Measurements from ENCODE around the gene ABI3BP.

Gene ABI3BP

GRCh38 chr3:100877286-100877685 is 115.9 kb downstream of the ABI3BP start:
- DNase-seq, result no peak
- TF ChIP-seq POLR2A (IDR thresholded peaks at IDR 0.05; ENCODE audit: low read length), result no peak
- no peak for TF ChIP-seq GATA1 (IDR thresholded peaks at IDR 0.05; ENCODE audit: low read depth, low read length)

GRCh38 chr3:100875239-100875638 is 118.0 kb downstream of the ABI3BP start:
- TF ChIP-seq GATA1 (IDR thresholded peaks at IDR 0.05; ENCODE audit: low read depth, low read length), result no peak
- TF ChIP-seq POLR2A (IDR thresholded peaks at IDR 0.05; ENCODE audit: low read length), result no peak
- no peak for DNase-seq

- no peak for DNase-seq
- TF ChIP-seq POLR2A (IDR thresholded peaks at IDR 0.05; ENCODE audit: low read length) (no peak), GATA1 (IDR thresholded peaks at IDR 0.05; ENCODE audit: low read depth, low read length) (no peak)
Observed at GRCh38 chr3:100873611-100874010, 119.6 kb downstream of the ABI3BP start.

GRCh38 chr3:100871306-100871705 is 121.9 kb downstream of the ABI3BP start:
- TF ChIP-seq GATA1 (IDR thresholded peaks at IDR 0.05; ENCODE audit: low read depth, low read length), result no peak
- no peak for TF ChIP-seq POLR2A (IDR thresholded peaks at IDR 0.05; ENCODE audit: low read length)
- peak; percentile 10 to 54 for DNase-seq

GRCh38 chr3:100869787-100870186 is 123.4 kb downstream of the ABI3BP start:
- no peak for DNase-seq
- TF ChIP-seq POLR2A (IDR thresholded peaks at IDR 0.05; ENCODE audit: low read length), result no peak
- TF ChIP-seq GATA1 (IDR thresholded peaks at IDR 0.05; ENCODE audit: low read depth, low read length), result no peak

GRCh38 chr3:100868894-100869293 is 124.3 kb downstream of the ABI3BP start:
- no peak for DNase-seq
- TF ChIP-seq POLR2A (IDR thresholded peaks at IDR 0.05; ENCODE audit: low read length) (no peak), GATA1 (IDR thresholded peaks at IDR 0.05; ENCODE audit: low read depth, low read length) (no peak)

- TF ChIP-seq POLR2A (IDR thresholded peaks at IDR 0.05; ENCODE audit: low read length), result no peak
- no peak for TF ChIP-seq GATA1 (IDR thresholded peaks at IDR 0.05; ENCODE audit: low read depth, low read length)
- no peak for DNase-seq
Observed at GRCh38 chr3:100868096-100868495, 125.1 kb downstream of the ABI3BP start.

GRCh38 chr3:100865442-100865841 is 127.8 kb downstream of the ABI3BP start:
- TF ChIP-seq POLR2A (IDR thresholded peaks at IDR 0.05; ENCODE audit: low read length) (no peak), GATA1 (IDR thresholded peaks at IDR 0.05; ENCODE audit: low read depth, low read length) (no peak)
- DNase-seq, result no peak

- TF ChIP-seq GATA1 (IDR thresholded peaks at IDR 0.05; ENCODE audit: low read depth, low read length) (no peak), POLR2A (IDR thresholded peaks at IDR 0.05; ENCODE audit: low read length) (no peak)
- no peak for DNase-seq
Observed at GRCh38 chr3:100864471-100865250, 128.6 kb downstream of the ABI3BP start.

GRCh38 chr3:100857863-100858262 is 135.4 kb downstream of the ABI3BP start:
- DNase-seq, result no peak
- TF ChIP-seq POLR2A (IDR thresholded peaks at IDR 0.05; ENCODE audit: low read length) (no peak), GATA1 (IDR thresholded peaks at IDR 0.05; ENCODE audit: low read depth, low read length) (no peak)

GRCh38 chr3:100856821-100857220 is 136.4 kb downstream of the ABI3BP start:
- no peak for TF ChIP-seq POLR2A (IDR thresholded peaks at IDR 0.05; ENCODE audit: low read length)
- no peak for TF ChIP-seq GATA1 (IDR thresholded peaks at IDR 0.05; ENCODE audit: low read depth, low read length)

GRCh38 chr3:100852840-100853239 is 140.4 kb downstream of the ABI3BP start:
- DNase-seq, result no peak
- TF ChIP-seq GATA1 (IDR thresholded peaks at IDR 0.05; ENCODE audit: low read depth, low read length), result no peak

More at GRCh38 chr3:100856821-100857220, 136.4 kb downstream of the ABI3BP start:
- DNase-seq, result no peak

GRCh38 chr3:100850701-100851100 is 142.5 kb downstream of the ABI3BP start:
- no peak for DNase-seq
- TF ChIP-seq POLR2A (IDR thresholded peaks at IDR 0.05; ENCODE audit: low read length) (no peak), GATA1 (IDR thresholded peaks at IDR 0.05; ENCODE audit: low read depth, low read length) (no peak)

- TF ChIP-seq POLR2A (IDR thresholded peaks at IDR 0.05; ENCODE audit: low read length) (no peak), GATA1 (IDR thresholded peaks at IDR 0.05; ENCODE audit: low read depth, low read length) (no peak)
Observed at GRCh38 chr3:100850156-100850555, 143.1 kb downstream of the ABI3BP start.

More at GRCh38 chr3:100850156-100850555, 143.1 kb downstream of the ABI3BP start:
- DNase-seq, result no peak
